GM20000 (cell line): ENCODE measurements around the gene TMEM238.

ENCODE experiments used
- DNase-seq: peaks from one replicate; pipeline ENCODE4 v3.0.0; 2012; ENCODE audit warnings: low spot score
- TF ChIP-seq, protein P1 (sequence below): IDR thresholded peaks from 2 replicates; pipeline ENCODE4 v1.5.1; 2012; ENCODE audit warnings: mild to moderate bottlenecking, control low read depth; ENCODE audit errors: extremely low read depth, missing control alignments

TMEM238 gene

DNA sequence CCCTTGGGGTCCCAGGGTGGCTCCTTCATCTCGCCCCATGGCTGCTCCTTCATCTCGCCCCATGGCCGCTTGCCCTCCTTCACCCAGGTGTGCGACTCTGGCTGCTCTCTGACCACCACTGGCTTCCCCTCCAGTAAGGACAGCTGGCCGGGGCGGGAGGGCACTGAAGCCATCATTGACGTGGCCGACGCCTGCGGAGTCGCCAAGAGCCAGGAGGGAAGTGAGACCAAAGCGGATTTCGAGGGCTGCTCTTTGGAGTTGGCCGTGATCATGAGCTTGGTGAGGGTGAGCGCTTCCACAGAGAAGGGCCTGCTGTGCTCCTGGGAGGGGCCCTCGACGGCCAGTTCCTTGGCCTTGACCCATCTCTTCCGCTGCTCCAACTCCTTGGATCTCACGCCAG is 25.6 kb downstream of the TMEM238 start:
- DNase-seq, result no peak
- TF ChIP-seq, protein P1, sequence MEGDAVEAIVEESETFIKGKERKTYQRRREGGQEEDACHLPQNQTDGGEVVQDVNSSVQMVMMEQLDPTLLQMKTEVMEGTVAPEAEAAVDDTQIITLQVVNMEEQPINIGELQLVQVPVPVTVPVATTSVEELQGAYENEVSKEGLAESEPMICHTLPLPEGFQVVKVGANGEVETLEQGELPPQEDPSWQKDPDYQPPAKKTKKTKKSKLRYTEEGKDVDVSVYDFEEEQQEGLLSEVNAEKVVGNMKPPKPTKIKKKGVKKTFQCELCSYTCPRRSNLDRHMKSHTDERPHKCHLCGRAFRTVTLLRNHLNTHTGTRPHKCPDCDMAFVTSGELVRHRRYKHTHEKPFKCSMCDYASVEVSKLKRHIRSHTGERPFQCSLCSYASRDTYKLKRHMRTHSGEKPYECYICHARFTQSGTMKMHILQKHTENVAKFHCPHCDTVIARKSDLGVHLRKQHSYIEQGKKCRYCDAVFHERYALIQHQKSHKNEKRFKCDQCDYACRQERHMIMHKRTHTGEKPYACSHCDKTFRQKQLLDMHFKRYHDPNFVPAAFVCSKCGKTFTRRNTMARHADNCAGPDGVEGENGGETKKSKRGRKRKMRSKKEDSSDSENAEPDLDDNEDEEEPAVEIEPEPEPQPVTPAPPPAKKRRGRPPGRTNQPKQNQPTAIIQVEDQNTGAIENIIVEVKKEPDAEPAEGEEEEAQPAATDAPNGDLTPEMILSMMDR, result no peak

DNA sequence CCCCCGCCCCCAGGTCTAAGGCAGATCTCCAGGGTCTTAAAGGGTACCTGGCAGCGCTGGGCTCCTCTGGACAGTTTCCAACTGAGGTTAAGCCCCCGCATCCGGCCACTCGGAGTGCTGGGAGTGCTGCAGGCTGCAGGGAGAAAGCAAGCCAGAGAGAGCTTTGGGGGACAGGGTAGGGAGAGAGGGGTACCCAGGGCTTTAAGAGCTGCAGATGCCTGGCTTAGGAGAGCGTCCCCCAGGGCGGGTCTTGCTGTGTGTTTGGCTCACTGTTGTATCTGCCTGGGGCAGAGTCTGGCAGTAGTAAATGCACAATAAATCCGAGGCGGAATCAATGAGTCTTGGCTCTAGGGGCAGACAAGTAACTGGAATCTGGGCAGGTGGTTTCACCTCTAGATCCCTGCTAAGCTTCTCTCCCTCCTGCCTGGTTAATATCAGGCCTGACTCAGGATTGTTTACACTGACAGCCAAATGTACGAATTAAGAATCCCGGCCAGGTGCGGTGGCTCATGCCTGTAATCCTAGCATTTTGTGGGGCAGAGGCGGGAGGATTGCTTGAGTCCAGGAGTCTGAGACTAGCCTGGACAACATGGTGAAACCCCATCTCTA is 28.8 kb downstream of the TMEM238 start:
- no peak for DNase-seq
- TF ChIP-seq, protein P1, result no peak

GRCh38 chr19:55354698-55355212 is 29.3 kb downstream of the TMEM238 start, which contains the start of gene COX6B2:
COX6B2 (minus strand) TSS chr19:55354719; CDS start chr19:55354521, 198 bp downstream.
- TF ChIP-seq, protein P1, result no peak
- DNase-seq, result no peak

DNA sequence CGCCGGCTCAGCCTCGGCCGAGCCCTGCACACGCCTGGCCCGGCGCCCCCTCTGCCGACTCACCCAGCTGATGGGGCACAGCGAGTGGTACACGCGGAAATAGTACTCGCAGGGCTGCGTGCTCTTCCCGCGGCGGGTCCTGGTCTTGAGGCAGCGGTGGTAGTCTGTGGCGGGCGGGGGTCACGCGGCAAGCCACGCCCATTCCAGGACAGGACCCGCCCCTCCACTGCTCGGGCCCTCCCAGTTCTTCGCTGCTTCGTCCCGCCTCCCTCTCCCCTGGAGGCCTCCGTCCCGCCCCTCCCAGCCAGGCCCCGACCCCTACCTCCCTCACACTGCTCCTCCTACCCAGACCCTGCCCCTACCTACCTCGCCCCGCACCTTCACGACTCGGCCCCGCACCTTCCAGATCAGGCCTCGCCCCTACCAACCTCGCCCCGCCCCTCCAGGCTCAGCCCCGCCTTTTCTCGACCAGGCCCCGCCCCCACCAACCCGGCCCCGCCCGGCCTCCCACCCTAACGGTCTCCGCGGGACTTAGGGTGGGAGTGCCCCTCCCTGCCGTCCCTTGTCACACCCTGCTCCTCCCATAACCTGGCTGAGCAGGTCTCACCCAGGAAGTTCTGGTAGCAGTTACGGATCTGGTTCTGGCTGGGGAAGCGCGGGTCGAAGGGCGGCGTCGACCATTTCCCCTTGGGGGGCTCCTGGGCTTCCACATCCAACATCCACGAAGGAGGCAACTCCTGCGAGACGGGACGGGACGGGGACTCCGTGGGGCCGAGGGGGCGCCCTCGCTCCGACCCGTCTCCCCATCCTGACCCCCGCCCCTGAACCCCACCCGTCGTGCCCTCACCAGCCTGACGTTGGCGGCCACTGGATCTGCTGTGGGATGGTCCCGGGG is 30.0 kb downstream of the TMEM238 start:
- DNase-seq, result peak; percentile 89
- TF ChIP-seq, protein P1, result no peak

DNA sequence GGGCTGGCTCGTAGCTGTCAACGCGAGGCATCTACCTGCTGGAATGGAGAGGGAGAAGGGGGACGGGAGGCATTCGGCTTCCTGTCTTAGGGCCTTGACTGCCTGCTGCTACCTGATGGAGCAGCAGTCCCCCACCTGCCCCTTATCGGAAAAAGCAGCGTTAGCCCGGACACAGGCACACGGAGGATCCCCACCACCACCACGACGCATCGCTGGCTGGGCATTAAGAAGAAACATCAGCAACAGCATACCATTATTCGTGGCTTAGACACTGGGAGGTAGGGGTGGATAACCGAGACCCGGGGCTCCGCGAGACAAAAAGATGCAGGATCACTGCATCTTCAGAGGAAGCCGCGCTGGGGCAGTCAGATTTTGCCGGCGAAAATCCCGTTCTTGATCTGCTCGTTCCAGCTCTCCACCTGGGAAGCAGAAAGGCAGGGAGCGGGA is 30.7 kb downstream of the TMEM238 start:
- TF ChIP-seq, protein P1, result no peak
- no peak for DNase-seq

DNA sequence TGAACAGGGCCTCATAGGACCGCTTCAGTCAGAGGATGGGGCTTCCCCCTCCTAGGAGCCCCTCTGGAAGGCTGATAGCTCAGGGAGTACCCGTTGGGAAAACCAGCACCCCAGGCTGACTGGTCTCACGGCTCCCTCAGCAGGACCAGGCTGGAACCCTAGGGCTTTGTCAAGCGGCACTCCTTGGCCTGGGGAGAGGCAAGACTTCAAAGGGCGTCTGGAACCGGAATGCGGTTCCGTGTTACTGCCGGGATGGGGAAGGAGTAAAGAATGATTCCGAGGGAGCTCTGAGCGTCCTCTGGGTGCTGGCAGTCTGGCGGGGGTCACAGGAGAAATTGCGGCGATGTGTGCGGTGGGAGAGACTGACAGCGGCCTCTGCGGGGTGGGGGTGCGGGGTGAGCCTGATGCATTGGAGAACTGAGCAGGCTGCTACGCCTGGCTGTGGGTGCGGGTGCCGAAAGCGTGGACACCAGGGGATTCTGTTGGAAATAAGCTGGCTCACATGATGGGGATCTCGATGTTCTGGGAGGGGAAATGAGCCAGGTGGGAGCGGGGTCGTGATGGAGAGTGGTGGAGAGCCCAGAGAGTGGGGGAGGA is 31.4 kb downstream of the TMEM238 start:
- TF ChIP-seq, protein P1, result no peak

More for the DNA sequence above, 31.4 kb downstream of the TMEM238 start:
- no peak for DNase-seq
